Measurements from ENCODE around the gene PNMA1.
"Not testable (repeated sequence)": the region's sequence is repeated elsewhere in the genome, so short reads cannot be mapped to it uniquely, and the experiment has no call there.

Gene PNMA1

DNA sequence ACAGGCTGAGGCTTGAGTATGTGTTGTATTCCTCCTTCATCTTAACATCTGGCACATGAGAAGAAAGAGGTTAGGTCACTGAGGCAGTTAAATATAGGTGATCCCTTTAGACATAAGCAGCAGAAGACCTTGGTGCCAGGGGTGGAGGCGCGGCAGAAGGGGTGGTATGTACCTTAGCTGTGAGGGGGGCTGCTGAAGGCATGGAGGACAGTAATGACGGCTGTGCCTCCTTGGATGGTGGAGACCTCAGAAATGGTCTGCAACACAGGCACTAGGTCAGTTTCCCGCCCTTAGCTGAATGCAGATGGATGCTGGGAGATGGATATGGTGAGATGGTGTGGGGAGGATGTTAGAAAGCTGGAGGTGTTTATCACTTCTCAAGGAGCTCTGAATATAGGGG lies 1.5 kb upstream of the PNMA1 start:
- DNase-seq (ENCODE audit: low read depth) = no peak

DNA sequence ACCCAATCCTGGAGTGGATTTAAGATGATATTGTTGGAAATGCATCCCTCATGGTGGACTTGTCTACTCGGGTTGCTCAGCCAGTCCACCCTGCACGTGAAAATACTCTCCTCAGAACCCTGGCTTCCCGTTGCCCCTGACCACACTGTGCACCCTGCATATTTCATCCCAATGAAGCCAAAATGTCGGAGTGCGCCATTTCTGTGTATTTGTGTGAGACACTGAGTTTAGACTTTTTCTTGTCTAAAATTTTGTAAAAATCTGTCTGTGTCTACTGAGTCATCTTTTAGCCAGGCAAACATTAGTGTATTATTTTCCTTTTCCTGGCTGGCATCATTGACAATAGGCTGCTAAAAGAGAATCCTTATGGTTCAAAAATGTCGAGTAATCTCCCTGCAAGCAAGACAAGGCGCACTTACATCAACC lies 485 bp upstream of the PNMA1 start:
- DNase-seq (ENCODE audit: low read depth) = no peak

DNA sequence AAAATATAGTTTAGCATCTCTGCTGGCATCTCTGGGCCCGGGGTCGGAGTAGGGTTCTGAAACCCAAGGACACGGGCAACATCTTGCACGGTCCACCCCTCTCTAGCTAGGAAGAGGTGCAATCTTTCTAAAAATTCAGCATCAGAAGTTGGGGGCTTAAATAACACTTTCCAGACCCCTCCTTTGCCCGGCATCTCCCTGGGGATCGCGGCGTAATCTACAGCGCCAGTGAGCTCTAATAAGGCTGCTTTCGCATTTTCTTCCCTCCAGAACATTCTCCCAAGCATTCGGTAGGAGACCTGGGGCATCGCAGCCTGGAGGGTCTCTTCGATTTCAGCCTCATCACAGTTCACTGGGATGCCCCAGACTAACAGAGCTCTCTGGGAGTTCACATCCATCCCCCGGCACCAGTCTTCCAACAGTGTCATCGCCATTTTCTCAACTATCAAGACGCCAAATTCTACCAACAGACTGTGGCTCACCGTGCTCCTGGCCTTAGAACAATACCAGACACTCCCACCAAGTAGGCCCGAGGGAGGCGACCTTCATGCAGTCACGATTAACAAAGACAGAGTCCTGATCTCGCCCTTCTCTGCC lies 880 bp downstream of the PNMA1 start:
- no peak for DNase-seq (ENCODE audit: low read depth)

DNA sequence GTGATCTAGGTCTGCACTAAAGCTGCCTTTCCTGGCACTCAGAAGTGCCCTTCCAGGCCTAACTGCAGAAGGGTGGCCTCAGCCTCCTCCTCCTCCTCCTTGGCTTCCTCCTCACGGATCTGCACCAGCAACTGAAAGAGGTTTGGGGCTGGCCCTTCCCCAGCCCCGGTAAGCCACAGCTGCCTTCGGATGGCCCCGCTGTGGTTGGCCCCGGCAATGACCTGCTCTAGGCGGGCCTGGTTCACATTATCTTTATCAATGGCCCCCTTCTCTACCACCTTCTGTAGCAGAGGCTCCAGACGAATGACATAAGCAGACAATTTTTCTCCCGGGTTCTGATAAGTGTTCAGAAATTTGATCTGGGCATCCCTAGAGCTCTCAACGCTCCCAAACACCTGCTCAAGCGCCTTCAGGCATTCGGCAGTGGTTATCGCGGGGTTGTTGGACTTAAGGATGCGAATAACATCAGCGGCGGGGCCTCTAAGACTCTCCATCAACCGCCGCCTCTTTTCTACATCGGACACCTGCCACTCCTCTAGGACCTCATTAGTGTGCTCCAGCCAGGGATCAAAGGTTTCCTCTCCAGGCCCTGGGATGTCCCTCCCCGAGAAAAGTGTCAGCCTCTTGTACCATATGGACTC lies 1.5 kb downstream of the PNMA1 start:
- no peak for DNase-seq (ENCODE audit: low read depth)

DNA sequence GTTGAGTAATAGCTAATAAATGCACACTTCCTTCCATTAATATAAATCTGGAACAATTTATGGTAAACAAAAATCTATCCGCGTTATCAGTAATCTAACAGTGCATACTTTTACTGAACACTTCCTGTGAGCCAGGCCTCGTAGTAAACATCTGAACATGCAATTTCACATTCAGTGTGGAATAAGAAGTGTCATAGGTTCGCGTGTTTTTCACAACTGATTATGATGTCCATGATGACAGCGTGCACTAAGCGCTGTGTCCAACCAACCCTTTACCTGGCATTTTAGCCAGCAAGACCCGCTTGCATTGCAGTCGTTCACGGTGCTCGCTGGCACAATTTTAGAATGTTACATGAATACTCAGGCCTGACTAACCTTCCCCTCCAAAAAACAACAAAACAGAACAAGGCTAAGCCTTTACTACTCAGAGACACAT lies 2.1 kb downstream of the PNMA1 start:
- no peak for DNase-seq (ENCODE audit: low read depth)

DNA sequence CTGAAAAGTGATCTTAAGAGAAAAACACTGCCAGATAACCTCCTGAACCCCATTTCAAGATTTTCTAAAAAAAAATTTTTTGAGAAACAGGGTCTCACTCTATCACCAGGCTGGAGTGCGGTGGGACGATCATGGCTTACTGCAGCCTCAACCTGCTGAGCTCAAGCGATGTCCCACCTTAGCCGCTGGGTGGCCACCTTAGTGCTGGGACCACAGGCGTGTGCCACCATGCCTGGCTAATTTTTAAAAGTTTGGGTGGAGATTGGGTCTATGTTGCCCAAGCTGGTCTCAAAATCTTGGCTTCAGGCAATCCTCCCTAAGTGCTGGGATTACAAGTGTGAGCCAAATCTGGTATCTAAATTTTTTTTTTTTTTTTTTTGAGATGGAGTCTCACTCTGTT lies 3.4 kb downstream of the PNMA1 start:
- DNase-seq (ENCODE audit: low read depth) = no peak

DNA sequence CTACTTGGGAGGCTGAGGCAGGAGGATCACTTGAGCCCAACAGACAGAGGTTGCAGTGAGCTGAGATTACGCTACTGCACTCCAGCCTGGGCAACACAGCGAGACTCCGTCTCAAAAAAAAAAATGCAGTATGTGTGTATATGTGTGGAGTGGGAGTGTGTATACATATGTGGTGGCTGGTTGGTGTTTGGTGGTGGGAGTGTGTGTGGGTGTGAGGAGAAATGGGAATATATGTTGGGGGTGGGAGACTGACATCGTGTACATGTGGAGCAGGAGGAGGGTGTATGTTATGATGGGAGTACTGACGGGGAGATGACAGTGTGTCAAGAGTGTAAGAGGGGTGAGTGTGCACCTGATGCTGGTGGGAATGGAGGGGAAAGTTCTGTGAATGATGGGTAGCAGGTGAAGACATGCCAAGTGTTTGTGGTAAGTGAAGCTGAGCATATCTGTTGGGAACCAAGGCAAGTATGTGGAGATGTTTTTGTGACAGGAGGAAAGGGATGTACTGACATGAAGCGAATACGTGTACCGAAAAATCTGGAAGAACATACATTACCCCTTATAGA lies 4.2 kb downstream of the PNMA1 start:
- DNase-seq (ENCODE audit: low read depth) = no peak

DNA sequence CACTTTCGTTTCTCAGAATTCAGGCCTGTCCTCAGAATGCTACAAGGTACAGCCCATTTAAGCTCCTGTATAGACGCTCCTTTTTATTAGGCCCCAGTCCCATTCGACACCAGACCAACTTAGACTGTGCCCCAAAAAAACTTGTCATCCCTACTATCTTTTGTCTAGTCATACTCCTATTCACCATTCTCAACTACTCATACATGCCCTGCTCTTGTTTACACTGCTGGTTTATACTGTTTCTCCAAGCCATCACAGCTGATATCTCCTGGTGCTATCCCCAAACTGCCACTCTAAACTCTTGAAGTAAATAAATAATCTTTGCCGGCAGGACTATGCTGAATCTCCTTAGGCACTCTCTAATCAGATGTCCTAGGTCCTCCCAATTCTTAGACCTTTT lies 6.1 kb downstream of the PNMA1 start:
- DNase-seq (ENCODE audit: low read depth) = not testable (repeated sequence)

DNA sequence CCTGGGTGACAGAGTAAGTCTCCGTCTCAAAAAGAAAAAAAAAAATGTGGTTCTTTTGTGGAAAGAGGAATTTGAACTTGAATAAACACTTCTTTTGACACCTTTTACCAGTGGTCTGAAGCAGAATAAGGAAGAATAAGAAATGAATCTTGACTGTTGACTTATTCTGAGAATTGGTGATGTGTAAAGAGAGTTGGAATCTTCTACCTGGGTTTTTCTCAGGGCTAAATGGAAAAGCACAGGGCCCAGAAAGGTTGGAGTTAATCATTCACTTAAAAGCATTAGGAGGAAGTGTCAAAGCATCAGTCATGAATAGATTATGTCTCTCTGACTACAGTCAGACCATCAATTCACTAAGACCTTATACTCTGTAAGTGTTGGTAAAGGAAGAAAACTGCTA lies 13.9 kb downstream of the PNMA1 start:
- DNase-seq (ENCODE audit: low read depth) = no peak

DNA sequence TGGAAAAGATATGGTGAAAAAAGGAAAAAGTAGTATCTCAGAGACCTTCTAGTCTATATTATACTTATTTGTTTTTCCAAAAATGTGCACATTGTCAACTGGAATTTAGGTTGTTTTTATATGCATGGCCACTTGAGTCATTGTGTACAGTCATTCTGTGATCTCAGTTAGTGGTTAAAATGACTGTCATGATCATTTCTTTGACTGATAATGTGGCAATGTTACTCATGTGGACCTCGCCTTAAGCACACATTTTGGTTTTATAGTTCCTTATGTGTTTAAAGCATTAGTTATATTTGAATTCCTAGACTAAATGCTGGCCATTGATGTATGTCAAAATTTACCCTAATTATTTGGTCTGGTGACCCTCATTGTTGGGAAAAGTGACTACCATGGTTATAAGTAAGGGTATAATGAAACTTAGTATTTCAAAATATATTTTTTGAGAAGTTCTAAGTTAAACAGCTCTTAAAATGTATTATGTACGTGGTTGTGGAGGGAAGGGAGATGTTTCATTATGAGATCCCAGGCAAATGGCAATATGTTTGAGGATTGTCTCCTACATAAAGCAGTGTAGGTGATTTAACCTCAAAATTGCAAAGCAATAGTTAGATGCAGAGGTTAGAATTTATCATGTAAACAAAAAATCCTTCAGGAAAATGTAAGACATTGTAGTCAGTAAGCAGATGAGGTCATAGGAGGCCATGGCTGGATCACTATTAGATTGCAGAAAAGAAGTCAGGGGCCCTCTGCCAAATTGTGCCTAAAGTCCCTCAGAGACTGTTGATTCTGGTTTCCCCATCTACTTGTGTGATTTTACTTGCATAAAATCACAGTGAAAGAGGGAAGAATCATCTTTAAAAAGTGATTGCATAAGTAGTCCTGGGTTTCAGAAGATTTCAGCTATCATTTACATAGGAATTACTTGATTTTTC lies 17.5 kb downstream of the PNMA1 start:
- no peak for DNase-seq (ENCODE audit: low read depth)

DNA sequence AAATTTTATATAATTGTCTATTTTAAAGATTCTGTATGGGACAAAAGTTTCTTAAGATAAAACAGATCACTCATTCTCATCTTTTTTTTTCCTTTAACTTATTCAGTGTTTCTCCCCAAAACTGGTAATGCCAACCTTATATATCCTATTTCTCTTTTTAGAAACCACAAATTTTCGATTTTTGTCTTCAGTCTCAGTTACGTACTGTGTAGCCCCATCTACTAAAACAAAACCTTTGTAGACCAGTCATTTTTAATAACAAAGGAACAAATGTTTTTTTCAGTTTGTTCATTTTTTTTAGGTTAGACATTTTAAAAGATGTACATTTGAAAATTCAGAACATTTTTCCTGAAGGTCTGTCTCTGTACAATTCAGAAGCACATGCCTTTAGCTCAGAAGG lies 18.2 kb downstream of the PNMA1 start:
- no peak for DNase-seq (ENCODE audit: low read depth)

DNA sequence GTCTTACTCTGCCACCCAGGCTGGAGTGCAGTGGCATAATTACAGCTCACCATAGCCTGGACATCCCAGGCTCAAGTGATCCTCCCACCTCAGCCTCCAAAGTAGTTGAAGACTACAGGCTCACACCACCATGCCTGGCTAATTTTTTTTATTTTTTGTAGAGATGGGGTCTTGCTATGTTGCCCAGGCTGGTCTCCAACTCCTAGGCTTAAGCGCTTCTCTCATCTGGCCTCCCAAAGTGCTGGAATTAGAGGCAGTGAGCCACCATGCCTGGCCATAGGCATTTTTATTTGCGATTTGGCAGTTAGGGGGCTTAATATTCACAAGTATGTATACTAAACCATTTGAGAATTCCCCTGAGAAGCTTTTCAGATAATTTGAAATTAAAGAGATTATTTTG lies 19.1 kb downstream of the PNMA1 start:
- no peak for DNase-seq (ENCODE audit: low read depth)

DNA sequence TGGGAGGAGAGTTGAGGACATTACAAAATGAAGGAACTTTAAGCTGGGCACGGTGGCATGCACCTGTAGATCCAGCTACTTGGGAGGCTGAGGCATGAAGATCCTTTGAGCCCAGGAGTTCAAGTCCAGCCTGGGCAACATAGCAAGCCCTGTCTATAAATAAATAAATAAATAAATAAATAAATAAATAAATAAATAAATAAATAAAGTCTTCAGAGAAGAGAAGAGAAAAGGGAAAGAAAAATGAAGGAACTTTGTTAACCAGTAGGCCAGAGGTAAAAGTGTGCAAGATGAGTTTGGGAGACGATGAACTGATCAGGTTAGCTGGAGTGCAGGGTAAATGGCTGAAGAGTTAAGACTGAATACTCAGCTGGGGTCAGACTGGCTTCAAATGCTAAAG lies 20.1 kb downstream of the PNMA1 start:
- no peak for DNase-seq (ENCODE audit: low read depth)

DNA sequence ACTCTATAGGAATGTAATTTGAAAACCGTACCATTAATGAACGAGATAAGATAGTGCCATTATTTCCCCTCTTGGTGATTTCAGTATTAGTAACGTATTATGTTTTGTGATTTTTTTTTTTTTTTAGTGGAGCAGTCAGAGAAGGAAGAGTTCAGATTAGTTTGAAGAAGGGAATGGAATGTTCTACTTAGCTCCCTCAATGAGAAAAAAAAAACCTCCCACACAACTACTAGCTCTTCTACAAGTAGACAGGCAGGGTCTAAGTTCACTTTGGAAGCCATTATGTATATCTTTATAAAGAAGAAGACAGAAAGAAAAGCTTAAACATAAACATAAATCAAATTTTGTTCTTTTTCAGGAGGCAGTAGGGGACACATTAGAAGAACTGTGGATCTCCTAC lies 27.3 kb downstream of the PNMA1 start:
- no peak for DNase-seq (ENCODE audit: low read depth)

DNA sequence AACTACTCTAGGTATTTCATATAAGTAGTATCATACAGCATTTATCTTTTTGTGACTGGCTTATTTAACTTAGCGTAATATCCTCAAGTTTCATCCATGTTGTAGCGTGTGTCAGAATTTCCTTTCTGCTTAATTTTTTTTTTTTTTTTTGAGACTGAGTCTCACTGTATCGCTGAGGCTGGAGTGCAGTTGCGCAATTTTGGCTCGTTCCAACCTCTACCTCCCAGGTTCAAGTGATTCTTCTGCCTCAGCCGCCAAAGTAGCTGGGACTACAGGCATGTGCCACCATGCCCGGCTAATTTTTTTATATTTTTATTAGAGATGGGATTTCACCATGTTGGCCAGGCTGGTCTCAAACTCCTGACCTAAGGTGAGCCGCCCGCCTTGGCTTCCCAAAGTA lies 28.9 kb downstream of the PNMA1 start:
- no peak for DNase-seq (ENCODE audit: low read depth)

DNA sequence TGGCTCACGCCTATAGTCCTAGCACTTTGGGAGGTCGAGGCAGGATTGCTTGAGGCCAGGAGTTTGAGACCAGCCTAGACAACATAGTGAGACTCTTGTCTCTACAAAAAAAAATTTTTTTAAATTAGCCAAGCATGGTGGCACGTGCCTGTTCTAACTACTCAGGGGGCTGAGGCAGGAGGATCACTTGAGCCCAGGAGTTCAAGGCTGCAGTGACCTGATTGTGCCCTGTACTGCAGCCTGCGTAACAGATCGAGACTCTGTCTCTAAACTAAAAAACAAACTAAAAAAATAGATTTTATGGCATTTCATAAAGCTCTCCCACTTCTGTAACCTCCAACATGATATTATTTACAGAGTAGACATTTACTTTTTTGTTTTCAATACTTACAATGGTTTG lies 29.6 kb downstream of the PNMA1 start:
- no peak for DNase-seq (ENCODE audit: low read depth)

DNA sequence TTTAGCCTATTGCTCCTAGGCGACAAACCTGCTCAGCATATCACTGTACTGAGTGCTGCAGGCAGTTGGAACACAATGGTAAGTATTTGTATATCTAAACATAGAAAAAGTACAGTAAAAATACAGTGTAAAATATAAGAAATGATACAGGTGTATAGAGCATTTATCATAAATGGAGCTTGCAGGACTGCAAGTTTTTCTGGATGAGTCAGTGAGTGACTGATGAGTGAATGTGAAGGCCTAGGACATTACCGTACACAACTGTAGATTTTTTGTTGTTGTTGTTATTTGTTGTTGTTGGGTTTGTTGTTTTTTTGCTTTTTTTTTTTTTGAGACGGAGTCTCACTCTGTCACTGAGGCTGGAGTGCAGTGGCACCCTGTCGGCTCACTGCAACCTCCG lies 33.4 kb downstream of the PNMA1 start:
- no peak for DNase-seq (ENCODE audit: low read depth)

DNA sequence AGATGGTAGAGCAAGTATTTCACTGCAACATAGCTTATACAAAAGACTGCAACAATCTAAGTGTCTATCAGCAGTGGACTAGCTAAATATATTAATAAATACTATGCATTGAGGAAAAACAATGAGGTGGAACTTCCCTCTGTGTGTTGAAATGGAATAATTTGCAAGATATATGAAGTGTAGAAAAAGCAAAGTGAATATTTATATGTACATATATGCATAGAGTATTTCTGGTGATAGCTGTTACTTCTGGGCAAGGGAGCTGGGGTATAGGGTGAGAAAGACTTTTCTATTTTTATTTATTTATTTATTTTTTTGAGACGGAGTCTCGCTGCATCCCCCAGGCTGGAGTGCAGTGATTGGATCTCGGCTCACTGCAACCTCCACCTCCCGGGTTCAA lies 35.5 kb downstream of the PNMA1 start:
- DNase-seq (ENCODE audit: low read depth) = no peak

DNA sequence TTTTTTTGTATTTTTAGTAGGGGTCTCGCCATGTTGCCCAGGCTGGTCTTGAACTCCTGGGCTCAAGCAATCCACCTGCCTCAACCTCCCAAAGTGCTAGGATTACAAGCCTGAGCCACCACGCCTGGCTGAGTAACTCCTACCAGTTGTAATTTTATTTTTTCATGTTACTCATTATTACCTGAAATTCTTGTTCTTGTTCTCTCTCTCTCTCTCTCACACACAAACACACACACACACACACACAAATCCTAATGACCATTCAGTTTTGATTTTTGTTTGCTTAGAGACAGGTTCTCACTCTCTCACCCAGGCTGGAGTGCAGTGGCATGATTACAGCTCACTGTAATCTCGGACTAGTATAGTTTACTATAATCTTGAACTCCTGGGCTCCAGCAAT lies 39.2 kb downstream of the PNMA1 start:
- DNase-seq (ENCODE audit: low read depth) = no peak

DNA sequence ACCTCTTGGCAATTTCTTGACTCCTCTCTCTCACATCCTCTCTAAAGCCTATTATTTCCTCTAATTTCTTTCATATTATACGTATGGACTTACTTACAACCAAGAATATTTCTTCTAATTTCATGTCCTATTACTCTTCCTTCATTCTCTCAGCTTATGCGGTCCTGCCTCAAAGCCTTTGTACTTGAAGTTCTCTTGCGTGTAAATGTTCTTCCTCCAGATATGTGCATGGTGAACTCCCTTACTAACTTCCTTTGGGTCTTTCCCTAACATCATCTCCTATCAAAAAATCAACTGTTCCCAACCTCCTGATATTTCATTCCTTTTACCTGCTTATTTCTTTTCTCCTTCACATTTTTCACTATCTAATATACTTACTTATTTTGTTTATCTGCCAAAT lies 46.3 kb downstream of the PNMA1 start:
- DNase-seq (ENCODE audit: low read depth) = no peak

DNA sequence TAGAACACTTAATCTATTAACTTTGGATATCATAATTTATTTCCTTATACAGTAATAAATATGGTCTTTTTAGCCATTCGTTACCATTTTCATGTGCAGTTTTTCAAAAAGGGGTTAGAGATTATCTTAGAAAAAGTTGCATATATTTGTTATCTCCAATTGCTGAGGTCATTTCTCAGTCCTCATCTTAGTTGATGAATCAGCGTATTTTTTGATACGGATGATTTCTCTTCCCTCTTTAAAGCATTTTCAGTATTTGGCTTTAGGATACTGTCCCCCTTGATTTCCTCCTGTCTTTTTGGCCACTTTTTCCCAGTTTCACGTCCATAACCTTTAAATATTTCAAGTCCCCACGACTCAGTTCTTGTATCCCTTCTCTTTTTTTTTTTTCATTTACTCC lies 47.6 kb downstream of the PNMA1 start:
- DNase-seq (ENCODE audit: low read depth) = no peak

DNA sequence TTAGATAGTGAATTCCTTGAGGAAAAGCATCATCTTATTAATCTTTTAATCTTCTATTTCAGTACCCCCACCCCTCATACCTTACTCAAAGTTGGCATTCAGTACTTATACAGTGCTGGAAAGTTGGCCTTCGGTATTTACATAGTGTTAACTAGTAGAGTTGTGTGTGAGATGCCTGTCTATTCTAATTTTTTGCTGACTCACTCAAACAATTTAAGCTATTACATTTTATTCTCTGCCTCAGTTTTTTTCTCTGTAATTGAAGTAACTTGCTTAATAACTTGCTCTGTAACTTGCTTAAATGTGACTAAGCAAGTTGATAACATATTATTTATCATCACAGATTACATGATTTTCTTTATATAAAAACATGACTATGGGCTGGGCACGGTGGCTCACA lies 49.1 kb downstream of the PNMA1 start:
- DNase-seq (ENCODE audit: low read depth) = no peak
